ENCODE data around the gene SETDB2.
"Not testable (repeated sequence)": the region's sequence is repeated elsewhere in the genome, so short reads cannot be mapped to it uniquely, and the experiment has no call there.

Gene SETDB2

GRCh38 chr13:49456156-49456555, 12.1 kb downstream of the SETDB2 start:
- in situ Hi-C loops (cut with HindIII; ENCODE audit: low pct_unique_long_range_greater_than_20kb, low sequenced_read_pairs): no loop called here
- TF ChIP-seq JUND (IDR thresholded peaks at IDR 0.05; ENCODE audit: low read depth): no peak
- no peak for DNase-seq (ENCODE audit: low read depth in 1 of 2, low spot score in 1 of 2)

- in situ Hi-C loops (cut with HindIII; ENCODE audit: low pct_unique_long_range_greater_than_20kb, low sequenced_read_pairs): no loop called here
- no peak for DNase-seq (ENCODE audit: low read depth in 1 of 2, low spot score in 1 of 2)
- TF ChIP-seq JUND (IDR thresholded peaks at IDR 0.05; ENCODE audit: low read depth): no peak
Observed at GRCh38 chr13:49457221-49457620, 13.1 kb downstream of the SETDB2 start.

GRCh38 chr13:49459580-49459979, 15.5 kb downstream of the SETDB2 start:
- no peak for DNase-seq (ENCODE audit: low read depth in 1 of 2, low spot score in 1 of 2)
- TF ChIP-seq JUND (IDR thresholded peaks at IDR 0.05; ENCODE audit: low read depth): no peak
- in situ Hi-C loops (cut with HindIII; ENCODE audit: low pct_unique_long_range_greater_than_20kb, low sequenced_read_pairs): no loop called here

GRCh38 chr13:49464085-49464484, 20.0 kb downstream of the SETDB2 start:
- TF ChIP-seq JUND (IDR thresholded peaks at IDR 0.05; ENCODE audit: low read depth): no peak
- DNase-seq (ENCODE audit: low read depth in 1 of 2, low spot score in 1 of 2): no peak
- in situ Hi-C loops (cut with HindIII; ENCODE audit: low pct_unique_long_range_greater_than_20kb, low sequenced_read_pairs): no loop called here

GRCh38 chr13:49464621-49465325, 20.7 kb downstream of the SETDB2 start:
- TF ChIP-seq JUND (IDR thresholded peaks at IDR 0.05; ENCODE audit: low read depth): no peak
- DNase-seq (ENCODE audit: low read depth in 1 of 2, low spot score in 1 of 2): peak in 1 of 2 experiments; percentile 33
- in situ Hi-C loops (cut with HindIII; ENCODE audit: low pct_unique_long_range_greater_than_20kb, low sequenced_read_pairs): no loop called here

- no peak for TF ChIP-seq JUND (IDR thresholded peaks at IDR 0.05; ENCODE audit: low read depth)
- DNase-seq (ENCODE audit: low read depth in 1 of 2, low spot score in 1 of 2): no peak
- in situ Hi-C loops (cut with HindIII; ENCODE audit: low pct_unique_long_range_greater_than_20kb, low sequenced_read_pairs): no loop called here
Observed at GRCh38 chr13:49466292-49466838, 22.3 kb downstream of the SETDB2 start.

- DNase-seq (ENCODE audit: low read depth in 1 of 2, low spot score in 1 of 2): no peak
- in situ Hi-C loops (cut with HindIII; ENCODE audit: low pct_unique_long_range_greater_than_20kb, low sequenced_read_pairs): no loop called here
- TF ChIP-seq JUND (IDR thresholded peaks at IDR 0.05; ENCODE audit: low read depth): no peak
Observed at GRCh38 chr13:49472186-49472585, 28.1 kb downstream of the SETDB2 start.

- no peak for TF ChIP-seq JUND (IDR thresholded peaks at IDR 0.05; ENCODE audit: low read depth)
- DNase-seq (ENCODE audit: low read depth in 1 of 2, low spot score in 1 of 2): no peak
- in situ Hi-C loops (cut with HindIII; ENCODE audit: low pct_unique_long_range_greater_than_20kb, low sequenced_read_pairs): no loop called here
Observed at GRCh38 chr13:49476529-49476928, 32.5 kb downstream of the SETDB2 start.

GRCh38 chr13:49481788-49482187, 37.7 kb downstream of the SETDB2 start:
- no peak for TF ChIP-seq JUND (IDR thresholded peaks at IDR 0.05; ENCODE audit: low read depth)
- in situ Hi-C loops (cut with HindIII; ENCODE audit: low pct_unique_long_range_greater_than_20kb, low sequenced_read_pairs): no loop called here
- no peak for DNase-seq (ENCODE audit: low read depth in 1 of 2, low spot score in 1 of 2)

GRCh38 chr13:49488563-49488962, 44.5 kb downstream of the SETDB2 start:
- in situ Hi-C loops (cut with HindIII; ENCODE audit: low pct_unique_long_range_greater_than_20kb, low sequenced_read_pairs): no loop called here
- TF ChIP-seq JUND (IDR thresholded peaks at IDR 0.05; ENCODE audit: low read depth): no peak
- no peak for DNase-seq (ENCODE audit: low read depth in 1 of 2, low spot score in 1 of 2)

GRCh38 chr13:49494645-49495044, 50.6 kb downstream of the SETDB2 start:
- in situ Hi-C loops (cut with HindIII; ENCODE audit: low pct_unique_long_range_greater_than_20kb, low sequenced_read_pairs): no loop called here
- no peak for TF ChIP-seq JUND (IDR thresholded peaks at IDR 0.05; ENCODE audit: low read depth)
- no peak for DNase-seq (ENCODE audit: low read depth in 1 of 2, low spot score in 1 of 2)

- peak; percentile 46 to 78 for DNase-seq (ENCODE audit: low read depth in 1 of 2, low spot score in 1 of 2)
- in situ Hi-C loops (cut with HindIII; ENCODE audit: low pct_unique_long_range_greater_than_20kb, low sequenced_read_pairs): no loop called here
- no peak for TF ChIP-seq JUND (IDR thresholded peaks at IDR 0.05; ENCODE audit: low read depth)
Observed at GRCh38 chr13:49495783-49496762, 52.0 kb downstream of the SETDB2 start, which contains the start of gene PHF11. TSS of gene PHF11 (plus strand) at chr13:49495953. CDS start at chr13:49496002, 49 bp downstream.

- DNase-seq (ENCODE audit: low read depth in 1 of 2, low spot score in 1 of 2): peak in 1 of 2 experiments; percentile 6
Observed at GRCh38 chr13:49496837-49497236, 52.8 kb downstream of the SETDB2 start.

More at GRCh38 chr13:49496837-49497236, 52.8 kb downstream of the SETDB2 start:
- in situ Hi-C loops (cut with HindIII; ENCODE audit: low pct_unique_long_range_greater_than_20kb, low sequenced_read_pairs): not testable (repeated sequence)
